OCI-LY3 (cell line): ENCODE results near the gene SMYD3.

Experiments
- H2AFZ ChIP-seq: fragments of 200-600, 300-600 bp; shearing (Covaris generic); 2 replicates; pipeline ENCODE4 v1.6.0; 2014; ENCODE audit warnings: antibody characterized with exemption, low read depth, low read length
- H3K27ac ChIP-seq: fragments of 200-600, 300-600 bp; sonication (generic); 2 replicates; pipeline ENCODE4 v1.5.1; 2014; ENCODE audit warnings: mild to moderate bottlenecking, low read length, moderate library complexity, mixed read lengths
- H3K27me3 ChIP-seq: fragments of 200-600, 300-600 bp; sonication (generic); 2 replicates; pipeline ENCODE4 v1.6.1; 2014; ENCODE audit warnings: low read depth, low read length, mixed read lengths
- H3K36me3 ChIP-seq: fragments of 200-600, 300-600 bp; sonication (generic); replicated peaks from 2 replicates; pipeline ENCODE3; 2014; ENCODE audit warnings: low read depth, low read length, mixed read lengths
- H3K4me1 ChIP-seq: fragments of 300-600, 200-600 bp; sonication (generic); 2 replicates; pipeline ENCODE4 v1.6.1; 2014; ENCODE audit warnings: low read length, mixed read lengths
- H3K4me2 ChIP-seq: fragments of 200-600, 300-600 bp; sonication (generic); 2 replicates; pipeline ENCODE4 v1.6.1; 2014; ENCODE audit warnings: low read length, mixed read lengths
- H3K4me3 ChIP-seq: fragments of 300-600, 200-600 bp; sonication (generic); 2 replicates; pipeline ENCODE4 v1.5.1; 2014; ENCODE audit warnings: antibody characterized with exemption, mild to moderate bottlenecking, low read length, moderate library complexity
- H3K79me2 ChIP-seq: fragments of 300-600, 200-600 bp; shearing (Covaris generic); 2 replicates; pipeline ENCODE4 v1.6.1; 2014; ENCODE audit warnings: mild to moderate bottlenecking, low read length, mixed read lengths
- H3K9ac ChIP-seq: fragments of 300-600, 200-600 bp; shearing (Covaris generic); 2 replicates; pipeline ENCODE4 v1.6.0; 2014; ENCODE audit warnings: mild to moderate bottlenecking, low read length, moderate library complexity
- H3K9me3 ChIP-seq: fragments of 200-600, 300-600 bp; shearing (Covaris generic); 2 replicates; pipeline ENCODE4 v1.6.1; 2014; ENCODE audit warnings: low read length, mixed read lengths; ENCODE audit not compliant: insufficient read depth
- H4K20me1 ChIP-seq: fragments of 200-600, 300-600 bp; sonication (generic); 2 replicates; pipeline ENCODE4 v1.6.1; 2016; ENCODE audit warnings: low read length, mixed read lengths; ENCODE audit not compliant: insufficient read depth
- CTCF ChIP-seq: fragments of 200-600, 300-600 bp; sonication (generic); IDR thresholded peaks from 2 replicates; pipeline ENCODE4 v1.5.1; 2014; ENCODE audit warnings: antibody characterized with exemption, low read length, low read depth
- EZH2phosphoT487 ChIP-seq: fragments of 200-600 bp; shearing (Covaris generic); IDR thresholded peaks from 2 replicates; pipeline ENCODE4 v1.6.1; 2018; ENCODE audit warnings: antibody characterized with exemption, mixed run types, low read depth

Gene SMYD3

GRCh38 chr1:246338546-246338945 is 168.5 kb downstream of the SMYD3 start:
- H4K20me1 ChIP-seq, result no peaks in the 10 kb centered on the region
- no peaks in the 10 kb centered on the region for H3K27me3 ChIP-seq
- H3K36me3 ChIP-seq, result peaks cover 5% of the 10 kb centered on the region
- no peaks in the 10 kb centered on the region for H3K79me2 ChIP-seq
- no peak overlapping the region for H3K9ac ChIP-seq
- H3K4me3 ChIP-seq, result no peak overlapping the region
- no peak overlapping the region for H3K4me2 ChIP-seq
- TF ChIP-seq EZH2phosphoT487 (no peak), CTCF (no peak)
- H3K4me1 ChIP-seq, result peaks cover 17% of the 10 kb centered on the region
- no peak overlapping the region for H3K27ac ChIP-seq
- no peaks in the 10 kb centered on the region for H3K9me3 ChIP-seq
- no peak overlapping the region for H2AFZ ChIP-seq

GRCh38 chr1:246338098-246338497 is 169.0 kb downstream of the SMYD3 start:
- peaks cover 21% of the 10 kb centered on the region for H3K4me1 ChIP-seq
- H3K9me3 ChIP-seq, result no peaks in the 10 kb centered on the region
- peaks cover 9% of the 10 kb centered on the region for H3K36me3 ChIP-seq
- H2AFZ ChIP-seq, result no peak overlapping the region
- H3K9ac ChIP-seq, result no peak overlapping the region
- no peak overlapping the region for H3K4me2 ChIP-seq
- no peaks in the 10 kb centered on the region for H4K20me1 ChIP-seq
- H3K27me3 ChIP-seq, result no peaks in the 10 kb centered on the region
- TF ChIP-seq EZH2phosphoT487 (no peak), CTCF (no peak)
- no peak overlapping the region for H3K27ac ChIP-seq
- H3K4me3 ChIP-seq, result no peak overlapping the region
- no peaks in the 10 kb centered on the region for H3K79me2 ChIP-seq

GRCh38 chr1:246335151-246335550 is 171.9 kb downstream of the SMYD3 start:
- peaks cover 51% of the 10 kb centered on the region for H3K4me1 ChIP-seq
- H3K9ac ChIP-seq, result no peak overlapping the region
- H4K20me1 ChIP-seq, result no peaks in the 10 kb centered on the region
- H2AFZ ChIP-seq, result no peak overlapping the region
- H3K27ac ChIP-seq, result no peak overlapping the region
- peaks cover 20% of the 10 kb centered on the region for H3K36me3 ChIP-seq
- no peaks in the 10 kb centered on the region for H3K27me3 ChIP-seq
- H3K79me2 ChIP-seq, result no peaks in the 10 kb centered on the region; the same call in 1 of the 2 replicates
- no peak overlapping the region for H3K4me3 ChIP-seq
- no peak overlapping the region for H3K4me2 ChIP-seq
- no peaks in the 10 kb centered on the region for H3K9me3 ChIP-seq
- TF ChIP-seq EZH2phosphoT487 (no peak), CTCF (no peak)

- no peak overlapping the region for H3K9ac ChIP-seq
- TF ChIP-seq EZH2phosphoT487 (no peak), CTCF (no peak)
- H3K4me3 ChIP-seq, result no peak overlapping the region
- no peak overlapping the region for H2AFZ ChIP-seq
- H3K27me3 ChIP-seq, result no peaks in the 10 kb centered on the region
- H3K4me1 ChIP-seq, result peaks cover 53% of the 10 kb centered on the region
- H3K27ac ChIP-seq, result no peak overlapping the region
- no peaks in the 10 kb centered on the region for H4K20me1 ChIP-seq
- no peaks in the 10 kb centered on the region for H3K9me3 ChIP-seq
- H3K79me2 ChIP-seq, result no peaks in the 10 kb centered on the region; the same call in 1 of the 2 replicates
- no peak overlapping the region for H3K4me2 ChIP-seq
- H3K36me3 ChIP-seq, result peaks cover 17% of the 10 kb centered on the region
Observed at GRCh38 chr1:246333855-246334254, 173.2 kb downstream of the SMYD3 start.
